NCI-H187 treated with DMSO at 0.1 percent for 48 hours (cell line): Measurements from ENCODE around the gene SLC5A5.

Source experiments
- DNase-seq: peaks from one replicate; lab custom pipeline; 2025; lab: John Stamatoyannopoulos, UW

SLC5A5 gene

DNA sequence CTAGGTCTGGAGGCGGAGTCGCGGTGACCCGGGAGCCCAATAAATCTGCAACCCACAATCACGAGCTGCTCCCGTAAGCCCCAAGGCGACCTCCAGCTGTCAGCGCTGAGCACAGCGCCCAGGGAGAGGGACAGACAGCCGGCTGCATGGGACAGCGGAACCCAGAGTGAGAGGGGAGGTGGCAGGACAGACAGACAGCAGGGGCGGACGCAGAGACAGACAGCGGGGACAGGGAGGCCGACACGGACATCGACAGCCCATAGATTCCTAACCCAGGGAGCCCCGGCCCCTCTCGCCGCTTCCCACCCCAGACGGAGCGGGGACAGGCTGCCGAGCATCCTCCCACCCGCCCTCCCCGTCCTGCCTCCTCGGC is at the start of gene SLC5A5:
SLC5A5 (plus strand) TSS at position 68 of the 373 bp plus-strand sequence. CDS start 375 bp downstream, outside the sequence.
- no peak for DNase-seq

DNA sequence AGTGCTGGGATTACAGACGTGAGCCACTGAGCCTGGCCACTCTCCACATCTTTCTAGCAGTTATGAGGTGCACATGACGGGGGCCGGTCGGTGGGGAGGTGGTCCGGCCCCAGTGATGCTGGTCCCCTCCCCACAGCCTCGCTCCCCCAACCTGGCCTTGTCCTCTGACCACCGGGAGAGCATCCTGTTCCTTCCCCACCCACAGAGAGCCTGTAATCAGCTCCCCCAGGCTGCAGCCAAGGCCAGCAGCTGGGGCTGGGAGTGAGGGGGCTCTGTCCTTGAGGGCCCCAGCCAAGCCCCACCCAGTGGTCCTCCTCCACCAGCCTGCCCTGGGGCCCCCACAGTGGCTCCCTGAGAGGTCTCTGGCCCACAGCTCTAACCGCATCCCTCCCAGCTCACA is 47.4 kb upstream of the SLC5A5 start:
- DNase-seq: no peak

DNA sequence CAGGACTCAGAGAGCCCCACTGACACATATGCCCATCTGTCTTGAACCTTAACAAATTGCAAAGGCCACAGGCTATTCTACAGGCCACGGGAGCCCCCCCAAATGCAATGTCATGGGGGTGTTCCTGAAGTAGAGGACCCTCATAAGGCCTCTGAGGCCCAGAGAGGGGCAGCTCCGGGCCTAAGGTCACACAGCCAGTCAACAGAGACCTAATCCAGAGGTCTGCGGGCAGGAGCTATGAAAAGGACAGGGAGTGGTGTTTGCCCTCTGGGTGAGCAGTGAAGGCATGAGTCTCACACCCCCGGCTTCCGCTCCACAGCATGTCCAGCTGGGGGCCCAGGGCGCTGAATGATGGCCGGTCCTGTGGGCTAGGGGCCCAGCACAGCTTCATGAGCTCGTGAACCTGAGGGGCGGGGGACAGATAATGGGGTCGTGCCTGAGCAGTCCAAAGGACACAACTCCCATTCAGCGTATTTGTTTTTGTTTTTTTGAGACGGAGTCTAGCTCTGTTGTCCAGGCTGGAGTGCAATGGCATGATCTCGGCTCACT is 45.2 kb upstream of the SLC5A5 start:
- no peak for DNase-seq

DNA sequence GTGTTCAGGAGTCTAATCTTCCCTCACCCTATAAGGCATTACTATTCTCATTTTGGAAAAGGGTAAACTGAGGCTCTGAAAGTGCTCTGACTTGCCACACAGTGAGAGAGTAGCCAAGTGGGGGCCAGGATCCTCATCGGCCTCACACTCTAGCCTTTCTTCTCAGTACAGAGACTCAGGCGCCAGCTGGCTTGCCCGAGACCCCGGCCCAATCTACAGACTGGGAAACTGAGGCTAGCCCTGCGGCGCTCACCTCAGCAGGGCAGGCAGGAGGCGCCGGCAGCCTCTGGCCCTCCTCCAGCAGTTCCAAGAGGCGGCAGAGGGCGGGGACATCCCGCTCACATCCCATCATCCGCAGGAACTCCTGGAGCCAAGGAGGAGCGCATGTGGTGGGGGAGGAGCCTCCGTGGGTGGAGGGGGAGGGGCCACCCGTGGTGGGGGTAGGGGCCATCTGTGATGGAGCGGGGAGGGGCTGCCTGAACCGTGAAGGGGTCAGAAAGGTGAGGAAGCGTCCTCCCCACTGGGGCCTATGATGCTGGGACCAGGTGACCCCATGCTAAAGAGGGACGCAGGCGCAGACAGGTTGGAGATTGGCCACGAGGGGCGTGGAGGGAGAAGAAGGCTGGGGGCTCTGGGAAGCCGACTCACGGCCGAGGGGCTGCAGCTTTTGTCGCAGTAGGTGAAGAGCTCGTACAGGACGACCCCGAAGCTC is 41.7 kb upstream of the SLC5A5 start:
- no peak for DNase-seq

DNA sequence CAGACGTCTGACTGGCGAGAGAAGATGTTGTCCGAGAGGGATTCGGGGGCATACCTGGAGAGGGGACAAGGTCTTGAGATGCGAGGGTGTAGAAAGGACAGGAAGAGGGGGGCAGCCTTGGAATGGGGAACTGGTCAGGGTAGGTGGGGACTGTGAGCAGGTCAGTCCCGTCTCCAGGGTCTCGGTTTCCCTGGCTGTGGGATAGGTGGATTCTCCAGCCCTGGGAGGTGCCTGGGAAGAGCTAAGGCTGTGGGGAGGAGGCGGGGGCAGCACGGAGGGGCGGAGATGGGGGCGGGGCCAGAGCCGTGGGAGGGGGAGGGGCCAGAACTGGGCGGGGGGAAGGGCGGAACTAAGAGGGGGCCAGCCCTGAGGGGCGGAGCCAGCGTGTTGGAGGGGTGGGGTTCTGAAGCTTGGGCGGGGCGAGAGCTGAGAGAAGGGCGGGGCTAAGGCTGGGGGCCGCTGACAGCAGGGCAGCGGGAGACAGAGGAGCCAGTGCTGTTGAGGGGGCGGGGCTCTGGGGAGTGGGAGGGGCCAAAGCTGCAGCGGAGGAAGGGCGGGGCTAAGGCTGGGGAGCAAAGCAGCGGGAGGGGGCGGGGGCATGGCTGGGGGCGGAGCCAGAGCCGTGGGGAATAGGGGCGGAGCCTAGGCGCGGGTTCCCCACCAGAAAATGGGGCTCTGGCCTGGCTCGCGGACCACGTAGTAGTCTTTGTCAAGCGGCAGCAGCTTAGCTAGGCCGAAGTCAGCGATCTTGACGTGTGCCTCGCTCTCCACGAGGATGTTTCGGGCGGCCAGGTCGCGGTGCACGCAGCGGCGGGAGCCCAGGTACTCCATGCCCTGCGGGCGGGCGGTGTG is 41.0 kb upstream of the SLC5A5 start:
- peak; percentile 40 for DNase-seq

DNA sequence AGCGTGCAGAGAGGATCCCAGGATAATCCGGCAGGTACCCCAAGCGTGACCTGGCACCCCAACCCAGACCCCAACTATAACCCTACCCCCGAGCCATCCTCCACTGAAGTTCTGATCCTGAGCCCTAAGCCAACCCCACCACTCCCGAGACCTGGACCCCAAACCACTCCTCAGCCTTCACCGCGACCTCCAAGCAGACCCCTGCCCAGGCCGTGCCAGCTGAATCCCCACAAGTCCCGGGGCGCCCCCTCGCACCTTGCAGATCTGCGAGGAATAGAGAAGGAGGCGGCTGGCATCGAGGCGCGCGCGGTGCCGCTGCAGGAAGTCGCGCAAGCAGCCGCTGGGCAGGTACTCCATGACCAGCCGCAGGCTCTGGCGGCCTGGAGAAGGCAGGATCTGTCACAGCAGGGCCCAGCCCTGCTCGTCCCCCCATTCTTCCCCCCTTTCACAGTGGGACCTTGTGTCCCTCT is 40.3 kb upstream of the SLC5A5 start:
- no peak for DNase-seq

DNA sequence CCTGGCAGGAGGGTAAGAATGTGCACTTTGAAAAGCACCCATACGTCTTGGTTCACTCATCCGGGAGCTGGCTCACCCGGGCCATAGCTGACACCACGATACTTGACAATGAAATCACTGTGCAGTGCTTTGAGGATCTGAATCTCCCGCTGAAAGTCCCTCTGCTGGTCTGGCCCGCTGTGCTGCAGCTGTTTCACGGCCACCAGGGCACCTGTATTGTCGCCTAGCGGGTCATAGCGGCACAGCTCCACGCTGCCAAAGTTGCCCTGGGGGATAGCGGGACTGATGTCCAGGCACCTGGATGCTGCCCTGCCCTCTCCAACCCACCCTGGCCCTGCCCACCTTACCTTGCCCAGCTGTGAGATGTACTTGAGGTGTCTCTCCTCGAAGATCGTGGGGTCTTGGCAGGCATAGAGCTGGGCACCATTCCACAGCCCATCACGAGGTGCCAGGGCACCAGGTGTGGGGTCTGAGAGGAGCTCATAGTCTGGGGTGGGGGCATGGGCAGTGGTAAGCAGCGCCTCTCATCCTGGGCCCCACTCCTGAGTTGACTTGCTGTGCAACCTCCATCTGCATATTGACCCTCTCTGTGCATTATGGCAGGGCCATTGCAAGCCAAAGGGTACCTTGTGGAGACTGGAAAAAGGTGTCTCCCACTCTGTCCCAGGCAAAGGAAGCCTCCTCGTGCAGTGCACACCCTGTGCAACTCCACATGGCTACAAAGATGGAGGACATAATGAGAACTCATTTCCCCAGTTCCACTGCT is 39.1 kb upstream of the SLC5A5 start:
- DNase-seq: no peak

DNA sequence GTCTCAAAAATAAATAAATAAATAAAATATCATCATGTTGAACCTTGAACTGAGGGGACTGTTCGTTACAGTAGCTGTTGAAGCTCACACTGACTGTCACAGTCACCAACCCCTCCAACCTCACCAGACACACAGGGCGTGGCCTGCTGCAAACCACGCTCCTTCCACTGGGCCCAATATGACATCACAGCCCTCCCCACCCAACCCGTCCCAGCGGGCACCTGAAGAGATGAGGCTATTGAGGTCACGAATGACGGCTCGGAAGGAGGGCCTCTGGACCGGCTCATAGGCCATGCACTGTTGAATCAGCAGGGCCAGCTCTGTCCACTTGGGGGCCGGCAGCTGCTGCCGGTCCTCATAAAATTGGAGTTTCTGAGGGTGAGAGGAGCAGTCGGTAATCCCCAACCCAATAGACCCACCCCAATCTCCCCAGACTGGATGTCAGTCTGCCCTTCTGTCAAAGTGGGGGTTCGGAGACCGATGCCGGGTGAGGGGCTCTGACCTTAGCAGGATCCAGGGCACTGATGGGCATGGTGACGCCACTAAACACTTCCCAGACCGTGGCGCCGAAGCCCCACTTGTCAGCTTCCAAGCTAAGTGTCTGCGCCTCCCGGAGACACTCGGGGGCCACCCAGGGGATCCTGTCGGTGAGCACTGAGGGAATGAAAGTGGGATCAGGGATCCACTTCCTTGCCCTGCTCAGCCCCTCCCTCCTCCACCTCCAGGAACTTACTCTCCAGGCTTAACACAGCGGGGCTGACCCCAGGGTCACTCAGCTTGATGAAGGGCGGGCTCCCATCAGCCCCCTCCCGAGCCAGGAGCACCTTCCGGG is 37.2 kb upstream of the SLC5A5 start:
- no peak for DNase-seq

DNA sequence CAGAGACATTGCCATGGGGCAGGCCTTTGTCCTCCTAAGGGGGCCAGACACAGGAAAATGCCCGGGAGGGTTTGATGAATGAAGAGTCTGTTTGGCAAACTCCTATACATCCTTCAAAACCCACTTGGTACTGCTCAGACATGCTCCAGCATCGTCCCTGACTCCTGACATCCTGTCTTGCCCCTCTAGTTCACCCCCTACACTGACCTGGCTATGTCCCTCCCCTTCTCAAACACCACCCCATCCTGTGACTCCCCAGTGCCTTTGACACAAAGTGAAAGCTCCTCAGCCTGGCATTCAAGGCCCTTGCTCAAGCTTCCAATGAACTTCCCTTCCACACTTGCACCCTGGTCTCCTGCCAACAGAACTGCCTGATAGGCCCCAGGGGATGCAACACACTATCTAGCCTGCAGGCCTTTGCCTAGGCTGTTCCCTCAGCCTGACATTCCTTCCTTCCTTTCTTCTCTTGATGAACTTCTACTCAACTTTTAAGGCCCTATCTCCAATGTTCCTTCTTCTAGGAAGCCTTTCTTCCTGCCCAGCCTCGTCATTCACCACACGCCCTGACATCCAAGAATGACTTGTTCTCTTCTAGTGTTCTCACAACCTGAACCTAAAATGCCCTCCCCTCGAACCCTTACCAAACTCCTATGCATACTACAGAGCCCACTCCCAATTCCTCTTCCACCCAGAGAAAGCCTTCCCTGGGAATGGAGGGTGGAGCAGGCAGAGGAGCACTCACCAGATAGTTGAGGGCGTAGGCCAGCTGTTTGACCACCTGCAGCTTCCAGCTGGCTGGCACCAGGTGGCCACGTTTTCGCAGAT is 36.4 kb upstream of the SLC5A5 start:
- DNase-seq: no peak

DNA sequence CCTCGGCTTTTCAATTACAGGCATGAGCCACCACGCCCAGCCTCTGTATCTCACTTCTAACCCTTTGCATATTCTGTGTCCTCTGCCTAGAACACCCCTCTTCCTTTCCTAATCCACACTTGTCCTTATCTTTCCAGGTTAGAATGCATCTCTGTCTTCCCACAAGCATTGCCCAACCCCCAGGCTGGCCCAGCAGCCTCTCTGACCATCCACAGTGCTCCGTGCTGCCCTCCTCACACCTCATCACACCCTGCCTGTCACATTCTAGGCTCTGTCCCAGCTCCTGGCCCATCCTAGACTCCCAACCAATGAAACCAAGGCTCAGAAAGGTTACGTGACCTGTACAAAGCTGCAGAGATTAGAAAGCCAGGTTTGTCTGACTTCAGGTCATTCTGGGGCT is 35.2 kb upstream of the SLC5A5 start:
- no peak for DNase-seq

DNA sequence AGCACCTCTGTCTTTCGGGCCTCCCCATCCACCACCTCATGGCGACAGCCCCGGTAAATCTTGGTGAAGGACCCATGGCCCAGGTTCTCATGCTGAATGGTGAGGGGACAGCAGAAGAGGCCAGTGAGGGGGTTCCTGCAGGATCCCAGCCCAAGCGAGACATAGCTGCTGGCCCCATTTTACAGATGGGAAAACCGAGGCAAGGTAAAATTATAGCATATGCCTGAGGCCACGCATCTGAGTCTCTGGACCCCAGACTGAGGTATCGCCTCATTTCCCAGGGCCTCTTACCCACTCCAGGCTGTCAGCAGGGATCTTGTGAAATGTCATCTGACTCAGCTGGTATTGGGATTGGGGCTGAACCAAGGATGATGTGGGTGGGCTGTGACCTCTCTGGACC is 33.8 kb upstream of the SLC5A5 start:
- no peak for DNase-seq

DNA sequence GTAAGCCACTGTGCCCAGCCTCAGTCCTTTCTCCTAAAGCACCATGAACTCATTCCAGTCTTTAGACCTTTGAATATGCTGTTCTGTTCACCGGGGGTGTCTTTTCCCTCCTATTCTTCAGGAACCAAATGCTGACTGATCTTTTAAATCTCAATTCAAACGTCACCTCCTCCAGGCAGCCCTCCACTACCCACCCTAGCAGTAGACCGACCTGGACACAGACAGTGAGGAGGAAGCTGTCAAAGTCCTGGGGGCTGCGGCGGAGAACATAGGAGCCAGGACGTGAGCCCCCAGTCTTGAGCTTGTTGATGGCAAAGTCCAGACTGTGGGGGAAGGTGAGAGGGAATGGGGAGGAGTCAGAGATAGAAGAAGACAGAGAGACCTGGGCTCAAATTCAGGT is 31.7 kb upstream of the SLC5A5 start:
- DNase-seq: no peak

DNA sequence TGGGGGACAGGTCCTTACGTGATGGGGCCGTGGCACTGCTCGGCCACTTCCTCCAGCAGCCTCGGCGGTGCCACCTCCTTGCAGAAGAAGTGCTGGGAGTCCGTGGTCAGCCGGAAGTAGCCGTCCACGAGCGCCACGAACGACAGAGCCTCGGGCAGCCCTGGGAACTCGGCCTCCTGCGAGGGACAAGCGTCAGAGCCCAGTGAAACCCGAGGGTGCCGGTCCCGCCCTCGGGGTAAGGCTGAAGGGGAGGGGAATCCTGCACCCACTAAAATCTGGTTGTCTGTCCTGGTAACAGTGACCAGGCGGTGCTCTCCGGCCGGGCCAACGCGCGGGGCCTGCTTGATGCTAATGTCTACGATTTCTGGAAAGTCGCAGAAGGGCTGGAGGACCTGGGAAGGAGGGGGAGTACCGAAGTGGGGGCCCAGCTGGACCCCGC is 30.4 kb upstream of the SLC5A5 start:
- DNase-seq: no peak

DNA sequence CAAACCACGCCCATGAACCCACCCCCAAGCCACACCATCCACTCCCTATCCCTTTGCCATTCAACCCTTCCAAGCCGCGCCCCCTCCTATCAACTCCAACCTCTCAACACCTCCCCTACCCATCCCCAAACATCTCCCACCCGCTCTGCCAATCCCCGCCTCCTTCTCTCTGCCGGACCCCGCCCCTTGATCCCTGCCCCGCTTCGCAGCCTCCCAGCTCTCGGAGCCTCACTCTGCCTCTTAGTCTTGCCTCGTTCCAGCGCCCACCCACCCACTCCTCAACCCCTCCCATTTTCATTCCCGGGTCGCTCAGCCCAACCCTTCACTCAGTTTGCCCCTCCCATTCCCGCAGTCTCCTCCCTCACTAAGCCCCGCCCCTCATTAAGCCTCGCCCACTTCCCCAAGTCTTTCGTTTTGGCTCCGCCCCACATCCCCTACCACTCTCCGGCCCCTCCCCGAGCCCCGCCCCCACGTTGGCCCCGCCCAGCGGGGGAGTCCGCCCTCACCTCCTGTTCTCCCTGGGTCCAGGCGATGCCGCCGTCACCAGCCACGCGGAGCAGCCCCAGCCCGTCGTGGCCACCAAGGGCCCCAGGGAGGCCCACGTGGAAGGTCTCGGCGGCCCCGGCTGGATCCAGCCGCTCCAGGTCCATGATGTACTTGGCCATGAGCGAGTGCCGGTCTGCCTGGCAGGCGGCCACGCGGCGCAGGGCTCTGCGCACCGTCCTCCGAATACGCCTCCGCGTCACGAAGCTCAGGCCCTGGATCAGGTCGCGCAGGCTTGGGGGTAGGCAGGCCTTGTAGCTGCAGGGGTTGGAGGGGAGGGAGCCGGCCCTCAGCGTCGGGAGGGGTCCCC is 29.7 kb upstream of the SLC5A5 start:
- peak; percentile 34 for DNase-seq

DNA sequence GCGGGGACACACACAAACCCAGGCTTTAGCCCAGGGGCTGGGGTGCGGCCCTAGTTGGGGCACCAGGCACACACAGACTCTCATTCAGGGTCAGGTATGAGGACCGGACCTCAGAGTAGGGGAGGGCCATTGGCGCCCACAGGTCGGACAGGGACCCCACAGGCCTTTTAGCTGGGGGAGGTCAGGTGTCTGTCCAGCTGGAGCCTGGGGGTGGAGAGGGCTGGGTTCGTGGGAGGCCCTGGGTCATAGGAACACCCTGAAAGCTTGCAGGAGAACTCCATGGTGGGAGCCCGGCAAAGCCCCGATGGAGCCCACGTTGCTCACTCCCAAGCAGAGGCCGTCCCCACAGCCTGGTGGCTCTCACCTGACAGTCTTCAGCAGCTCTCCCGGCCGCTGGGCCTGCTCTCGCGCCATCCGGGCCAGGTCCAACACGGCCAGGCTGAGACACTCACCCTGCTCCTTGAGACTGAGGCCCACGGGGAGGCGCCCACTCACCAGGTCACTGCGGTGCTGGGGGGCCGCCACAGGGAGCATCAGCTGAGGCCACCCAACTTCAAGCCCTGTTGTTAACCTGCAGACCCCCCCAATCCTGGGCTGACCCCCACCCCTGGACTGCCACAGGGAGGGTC is 29.0 kb upstream of the SLC5A5 start:
- DNase-seq: no peak

DNA sequence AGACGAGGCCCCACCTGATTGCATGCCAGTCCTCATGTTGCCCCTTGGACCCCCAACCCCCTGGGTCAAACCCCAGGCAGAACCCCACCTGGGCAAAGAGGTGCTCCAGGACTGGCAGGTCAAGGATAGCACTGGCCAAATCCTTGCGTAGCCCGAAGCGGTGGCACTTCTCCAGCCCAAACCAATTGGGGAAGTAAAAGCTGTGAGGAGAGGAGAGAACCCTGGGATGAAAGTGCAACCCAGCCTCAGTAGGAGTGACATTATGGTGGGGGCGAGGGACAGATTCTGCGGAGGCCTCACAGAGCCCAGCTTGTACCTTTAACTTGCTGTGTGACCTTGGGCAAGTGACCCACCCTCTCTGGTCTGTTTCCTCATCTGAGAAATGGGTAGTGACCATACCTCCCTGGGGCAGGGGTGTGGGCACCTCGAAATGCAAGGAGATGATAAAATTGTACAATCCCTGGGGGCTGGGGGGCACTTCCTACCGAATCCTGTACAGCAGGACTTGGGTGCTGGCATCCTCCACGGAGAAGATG is 28.4 kb upstream of the SLC5A5 start:
- no peak for DNase-seq

DNA sequence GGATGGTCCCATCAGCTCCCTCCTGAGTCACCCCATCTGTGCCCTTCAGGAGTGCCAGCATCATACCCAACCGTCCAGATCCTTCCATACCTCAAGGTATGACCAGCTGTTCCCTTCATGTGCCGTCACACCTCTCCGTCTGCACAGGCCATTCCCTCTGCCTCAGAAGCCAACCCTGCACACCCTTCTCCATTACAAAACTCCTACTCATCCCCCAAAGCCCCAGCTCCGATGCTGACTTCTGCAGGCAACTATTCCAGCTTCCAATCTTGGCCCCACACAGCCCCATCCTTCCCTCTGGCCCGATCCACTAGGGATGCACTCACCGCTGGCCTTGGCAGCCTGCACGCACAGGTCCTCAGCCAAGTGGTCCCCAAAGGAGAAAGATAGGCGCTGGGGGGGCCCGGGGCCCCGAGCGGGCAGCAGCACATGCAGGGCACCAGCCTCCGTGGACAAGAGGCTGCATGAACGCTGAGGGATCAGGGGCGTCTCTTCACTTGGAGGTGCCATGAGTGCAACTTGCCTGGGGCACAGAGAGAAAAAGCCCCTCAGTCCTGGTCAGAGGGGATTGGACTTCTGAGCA is 27.7 kb upstream of the SLC5A5 start:
- DNase-seq: no peak

DNA sequence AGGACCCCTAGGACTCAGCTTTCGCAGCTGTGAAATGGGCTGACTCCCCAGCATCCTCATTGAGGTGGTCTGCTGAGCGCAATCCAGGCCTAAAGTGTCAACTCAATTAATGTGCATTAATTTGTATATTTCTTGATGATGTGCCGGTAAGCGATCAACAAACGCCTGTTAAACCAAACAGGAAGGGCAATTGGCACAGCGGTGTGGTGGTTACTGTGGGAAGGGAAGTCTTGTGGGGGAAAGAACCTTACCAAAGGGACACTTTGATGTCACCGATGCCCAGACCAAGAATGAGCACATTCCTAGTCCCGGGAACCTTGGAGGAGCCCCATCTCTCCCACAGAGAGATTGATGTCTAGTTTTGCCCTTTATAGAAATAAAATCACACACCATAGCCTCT is 25.6 kb upstream of the SLC5A5 start:
- no peak for DNase-seq
